Limb (tissue), 2 donors: ENCODE measurements around the gene CHRDL2.

Experiments used
- DNase-seq, 2 donors: peaks; one replicate each; pipeline ENCODE4 v3.0.0-alpha.2; 2016; ENCODE audit errors: extremely low spot score in 2 of 2

CHRDL2 gene

DNA sequence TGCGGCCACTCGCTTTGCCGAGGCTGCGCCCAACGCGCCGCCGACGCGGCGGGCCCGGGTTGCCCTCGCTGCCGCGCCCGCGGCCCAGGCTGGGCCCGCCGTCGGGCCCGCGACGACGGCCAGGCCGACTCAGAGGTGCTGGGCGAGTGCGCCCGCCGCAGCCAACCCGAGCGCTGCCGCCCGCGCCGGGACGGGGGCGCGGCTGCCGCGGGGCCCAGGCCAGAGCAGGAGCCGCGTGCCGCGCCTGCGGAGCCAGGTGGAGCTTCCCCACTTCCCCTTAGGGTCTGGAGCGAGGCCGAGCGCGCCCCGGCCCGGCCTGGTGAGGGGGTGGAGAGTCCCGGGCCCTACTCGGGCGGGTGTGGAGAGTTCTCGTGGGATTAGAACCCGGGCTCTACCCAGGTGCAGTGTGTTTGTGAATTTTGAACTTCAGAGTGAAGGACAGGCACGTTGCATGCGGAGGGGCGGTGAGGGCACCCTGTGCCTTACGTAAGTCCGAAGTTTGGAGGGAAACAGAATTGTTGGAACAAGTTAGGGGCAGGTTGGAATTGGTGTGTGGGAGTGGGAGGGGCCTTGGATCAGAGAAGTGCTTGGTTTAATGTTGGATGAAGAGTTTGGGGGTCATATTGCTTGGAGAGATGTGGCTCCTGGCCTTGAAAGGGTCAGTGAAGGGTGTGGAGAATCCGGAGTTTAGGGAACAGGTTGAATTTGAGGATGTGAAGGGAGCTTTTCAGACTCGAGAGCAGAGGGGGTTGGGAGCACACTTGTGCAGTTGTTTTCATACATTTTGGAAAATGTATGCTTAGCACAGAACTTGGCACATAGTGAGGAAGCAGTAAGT lies 18.1 kb upstream of the CHRDL2 start:
- DNase-seq, result peak; percentile 13 to 78

GRCh38 chr11:74748211-74749126 lies 17.2 kb upstream of the CHRDL2 start, which contains the start of gene RNF169:
TSS of gene RNF169 (plus strand) at chr11:74748849. CDS start at chr11:74748881, 32 bp downstream.
- peak; percentile 93 to 97 for DNase-seq

DNA sequence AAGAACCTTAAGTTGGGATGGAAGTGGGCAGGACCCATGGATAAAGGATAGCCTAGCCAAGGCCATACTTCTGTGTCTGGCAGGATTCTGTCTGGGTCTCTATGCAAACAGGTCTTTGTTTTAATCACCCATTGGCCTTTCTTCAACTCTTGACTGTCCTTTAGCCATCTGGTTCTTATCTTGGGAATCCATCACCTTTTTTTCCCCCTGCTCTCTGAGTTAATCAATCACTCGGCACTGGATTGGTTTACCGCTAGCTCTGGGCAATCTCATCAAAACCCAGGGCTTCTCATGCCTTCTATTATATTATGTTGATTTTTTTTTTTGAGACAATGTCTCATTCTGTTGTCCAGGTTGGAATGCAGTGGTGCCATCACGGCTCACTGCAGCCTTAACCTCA lies 15.6 kb upstream of the CHRDL2 start:
- DNase-seq, result no peak

DNA sequence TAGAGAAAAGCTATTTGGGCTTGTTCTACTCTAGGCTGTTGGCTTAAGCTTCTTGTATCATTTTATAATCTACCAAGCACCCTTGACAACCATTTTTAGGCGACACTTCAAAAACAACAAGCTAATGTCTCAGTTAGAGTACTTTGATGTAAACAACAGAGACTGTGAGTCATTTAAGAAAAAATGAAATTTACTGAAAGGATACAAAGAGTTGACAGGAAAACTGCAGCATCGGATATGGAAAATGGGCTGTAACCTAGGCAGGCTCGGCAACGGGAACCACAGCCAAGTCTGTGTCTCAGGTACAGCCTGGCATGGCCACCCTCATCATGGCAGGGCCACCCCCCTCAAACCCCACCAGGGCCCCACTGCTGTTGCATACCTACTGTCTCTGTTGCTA lies 13.1 kb upstream of the CHRDL2 start:
- DNase-seq, result no peak

- no peak for DNase-seq
Observed at GRCh38 chr11:74743640-74744039, 12.4 kb upstream of the CHRDL2 start.

DNA sequence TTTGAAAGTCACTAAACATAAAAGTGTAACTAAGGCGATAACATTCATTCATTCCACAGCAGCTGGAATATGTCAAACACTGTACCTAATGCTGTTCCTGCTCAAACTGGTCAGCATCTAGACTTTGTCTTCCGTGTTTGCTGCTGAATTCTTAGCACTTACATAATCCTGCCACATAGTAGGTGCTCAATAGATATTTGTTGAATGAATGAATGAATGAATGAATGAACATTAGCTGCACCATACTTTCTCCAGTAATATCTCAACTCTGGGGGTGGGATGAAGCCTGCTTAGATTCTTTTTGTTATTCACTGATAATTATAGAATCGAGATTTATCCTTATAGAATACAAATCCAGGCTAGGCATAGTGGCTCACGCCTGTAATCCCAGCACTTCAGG lies 10.8 kb upstream of the CHRDL2 start:
- DNase-seq, result no peak

DNA sequence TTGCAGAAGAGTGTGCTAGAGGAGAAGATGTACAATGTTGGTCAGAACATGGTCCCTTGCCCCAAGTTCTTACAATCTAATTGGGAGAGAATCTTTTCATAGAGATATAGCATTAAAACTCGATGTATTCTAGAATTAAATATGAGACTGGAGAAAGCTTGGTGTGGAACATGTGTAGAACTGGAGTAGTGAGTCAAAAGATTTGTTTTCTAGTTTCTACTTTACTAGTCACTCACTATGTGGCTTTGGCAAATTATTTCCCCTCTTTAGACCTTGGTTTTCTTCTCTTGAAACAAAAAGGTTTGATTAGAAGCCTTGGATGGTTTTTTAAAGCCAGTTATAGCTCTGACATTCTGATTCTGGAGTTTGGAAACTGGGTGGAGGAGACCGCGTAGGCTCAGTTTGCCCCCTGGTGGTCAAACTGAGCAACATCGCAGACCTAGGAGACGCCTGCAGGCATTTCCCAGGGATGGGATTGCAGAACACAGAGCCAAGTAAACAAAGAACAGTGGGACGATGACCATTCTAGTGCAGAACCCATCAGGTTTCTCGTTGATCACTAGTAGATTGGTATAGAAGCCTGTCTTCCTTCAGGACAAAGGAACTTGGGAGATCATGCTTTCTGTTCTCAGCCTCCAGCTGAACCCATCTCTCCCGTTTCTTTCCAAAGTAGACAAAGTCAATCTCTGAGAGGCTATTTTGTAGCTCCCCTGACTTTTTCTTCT lies 8.5 kb upstream of the CHRDL2 start:
- peak; percentile 61 to 62 for DNase-seq

GRCh38 chr11:74736031-74736430 lies 4.8 kb upstream of the CHRDL2 start:
- no peak for DNase-seq

DNA sequence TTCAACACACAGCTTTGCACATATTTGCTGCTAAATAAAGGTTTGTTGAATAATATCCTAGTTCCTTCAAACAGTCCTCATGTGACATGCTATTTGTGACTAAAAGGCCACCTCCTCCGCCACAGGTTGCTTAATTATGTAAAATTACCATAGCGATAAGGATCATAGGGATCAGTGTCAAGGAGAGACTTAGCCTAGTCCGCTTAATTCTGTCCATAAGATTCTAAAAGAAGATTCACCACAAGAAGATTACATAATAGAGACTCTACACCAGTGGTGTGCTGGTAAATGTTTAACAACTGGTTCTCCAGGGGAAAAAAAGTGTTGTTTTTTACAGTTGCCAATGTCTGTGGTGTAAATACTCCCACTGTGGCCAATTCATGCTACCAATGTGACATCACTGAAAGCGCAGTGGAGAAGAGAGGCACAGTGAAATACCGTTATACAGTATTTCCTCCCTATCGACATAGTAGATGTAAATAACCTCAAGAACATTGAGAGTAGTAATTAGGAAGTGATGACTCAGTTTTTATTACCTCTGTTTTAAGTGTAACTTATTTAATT lies 4.2 kb upstream of the CHRDL2 start:
- DNase-seq, result no peak

DNA sequence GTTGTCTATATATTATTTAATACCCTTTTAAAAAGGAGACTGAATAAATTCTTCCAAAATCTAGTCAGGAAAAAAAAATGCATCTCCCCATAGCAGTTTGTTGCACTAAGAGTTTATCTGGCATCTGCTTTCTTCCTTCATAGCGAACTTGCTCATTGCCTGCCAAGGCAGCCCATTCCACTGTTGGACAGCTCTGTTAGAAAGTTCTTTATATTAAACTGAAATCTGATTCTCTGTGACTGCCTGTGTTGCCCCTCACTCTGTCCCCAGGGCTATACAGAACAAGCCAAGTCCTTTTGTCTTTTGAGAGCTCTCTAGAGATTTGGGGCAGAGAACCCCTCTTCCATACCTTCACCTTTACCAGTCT lies 3.3 kb upstream of the CHRDL2 start:
- no peak for DNase-seq

- DNase-seq, result no peak
Observed at GRCh38 chr11:74730571-74731260, 510 bp downstream of the CHRDL2 start.

GRCh38 chr11:74729397-74729796 lies 1.8 kb downstream of the CHRDL2 start:
- no peak for DNase-seq

DNA sequence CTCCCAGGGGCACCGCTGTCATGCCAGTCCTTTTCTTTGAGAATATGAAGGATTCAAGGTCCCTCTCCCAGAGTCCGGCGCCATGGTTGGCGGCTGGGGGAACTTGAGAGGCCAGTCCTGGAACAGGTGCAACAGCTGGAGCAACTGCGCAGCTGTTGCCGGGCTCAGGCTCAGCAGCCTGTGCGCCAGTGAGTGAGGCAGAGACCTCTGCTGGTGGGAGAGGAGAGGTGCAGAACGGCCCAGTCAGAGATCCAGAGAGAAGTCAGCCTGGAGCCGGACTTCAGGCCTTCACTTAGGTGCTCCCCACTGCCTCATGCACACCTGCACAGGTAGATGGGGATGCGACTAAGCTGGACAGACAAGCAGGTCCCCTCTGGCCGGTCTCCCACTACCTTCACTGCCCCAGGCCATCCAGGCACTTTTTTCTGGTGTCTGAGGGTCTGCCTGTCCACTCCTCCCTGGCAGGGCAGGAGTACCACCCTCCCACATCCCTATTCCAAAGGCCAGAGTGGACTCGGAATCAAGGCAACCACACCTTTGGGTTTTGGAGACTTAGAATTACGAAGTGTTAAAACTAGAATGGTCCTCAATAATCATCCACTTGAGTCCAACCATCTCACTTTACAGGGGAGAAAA lies 4.6 kb downstream of the CHRDL2 start:
- DNase-seq, result peak; percentile 82 to 89

- DNase-seq, result no peak
Observed at GRCh38 chr11:74725701-74726100, 5.5 kb downstream of the CHRDL2 start.

DNA sequence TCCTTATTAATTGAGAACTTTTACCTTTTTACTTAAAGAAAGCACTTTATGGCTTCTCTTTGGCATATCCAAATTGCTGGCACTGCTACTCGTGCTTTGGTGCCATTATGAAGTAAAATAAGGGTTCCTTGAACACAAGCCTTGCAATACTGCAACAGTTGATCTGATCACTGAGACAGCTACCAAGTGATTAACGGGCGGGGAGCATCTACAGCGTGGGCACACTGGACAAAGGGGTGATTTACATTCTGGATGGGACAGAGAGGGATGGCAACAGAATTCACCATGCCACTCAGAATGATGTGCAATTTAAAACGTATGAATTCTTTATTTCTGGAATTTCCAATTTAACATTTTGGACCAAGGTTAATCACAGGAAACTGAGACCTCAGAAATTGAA lies 7.7 kb downstream of the CHRDL2 start:
- no peak for DNase-seq

- no peak for DNase-seq
Observed at GRCh38 chr11:74721479-74721835, 9.8 kb downstream of the CHRDL2 start.

DNA sequence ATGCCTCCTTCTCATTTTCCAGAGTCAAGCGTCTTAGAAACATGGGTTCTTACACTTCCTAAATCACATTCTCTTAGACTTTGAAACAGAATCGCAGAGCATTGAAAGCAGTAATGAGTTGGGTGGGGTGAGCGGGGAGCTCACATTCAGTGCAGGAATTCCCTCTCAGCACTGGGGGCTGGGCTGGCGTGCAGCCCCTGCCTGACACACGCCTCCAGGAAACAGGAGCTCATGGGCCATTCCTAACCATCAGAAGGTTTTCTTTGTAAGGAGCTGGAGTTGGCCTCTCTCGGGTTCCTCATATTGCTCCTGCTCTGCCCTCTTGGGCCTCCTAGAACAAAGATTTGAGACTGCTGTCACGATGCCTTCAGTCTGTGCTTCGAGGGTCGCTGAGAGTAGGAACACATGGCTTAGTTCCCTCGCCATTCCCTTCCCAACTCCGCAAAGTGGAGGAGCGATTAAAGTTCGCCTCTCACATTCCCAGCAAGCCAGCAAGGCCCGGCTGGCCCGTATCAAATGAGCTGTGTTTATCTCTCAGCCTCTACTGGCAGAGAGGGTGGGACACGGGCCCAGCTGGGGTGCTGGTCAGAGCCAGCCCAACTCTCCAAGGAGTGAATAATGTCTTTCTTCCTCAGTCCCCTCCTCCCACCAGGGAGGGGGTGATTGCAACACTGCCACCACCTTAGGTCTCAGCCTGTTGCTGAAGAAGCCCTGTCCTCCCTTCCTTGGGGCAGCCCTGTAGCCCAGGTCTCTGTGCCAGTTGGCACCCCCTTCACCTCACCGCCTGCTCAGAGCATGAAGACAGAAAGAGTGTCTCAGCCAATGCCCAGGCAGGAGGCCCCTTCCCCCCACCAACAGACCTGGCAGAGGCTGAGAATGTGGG lies 10.4 kb downstream of the CHRDL2 start:
- peak; percentile 15 to 64 for DNase-seq

GRCh38 chr11:74719011-74719410 lies 12.2 kb downstream of the CHRDL2 start:
- DNase-seq, result no peak

DNA sequence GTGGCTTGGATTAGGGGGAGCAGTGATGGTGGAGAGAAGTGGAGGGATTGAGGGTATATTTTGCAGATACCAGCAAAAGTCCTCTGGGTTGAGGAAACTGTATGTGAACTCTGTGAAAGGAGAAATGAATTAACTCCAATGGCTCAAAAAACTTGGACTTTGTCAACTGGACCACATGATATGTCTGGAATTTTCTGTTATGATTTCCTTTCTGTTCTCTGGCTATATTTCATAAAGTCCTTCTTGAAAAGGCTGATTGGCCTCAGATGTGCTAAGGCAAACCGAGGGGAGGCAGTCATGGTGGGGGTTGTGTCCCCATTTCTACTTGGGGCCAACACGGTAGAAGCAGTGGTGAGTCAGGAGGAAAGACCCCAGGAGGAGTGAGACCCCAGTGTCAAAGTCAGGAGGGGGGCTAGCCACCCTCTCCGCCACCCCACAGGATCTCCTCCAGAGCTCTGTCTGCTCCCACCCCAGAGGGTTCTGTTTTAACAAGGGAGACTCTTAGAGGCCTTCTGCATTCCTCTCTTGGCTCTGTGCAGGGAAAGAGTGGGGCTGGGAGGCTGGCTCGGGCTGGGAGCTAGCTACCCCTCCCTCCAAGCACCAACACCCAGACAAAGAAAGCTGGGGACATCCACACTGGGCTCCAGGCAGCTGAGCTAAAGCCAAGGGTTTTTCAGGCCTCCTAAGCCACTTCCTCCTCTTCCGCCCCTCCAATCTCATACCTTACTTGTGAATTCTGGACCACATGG lies 13.8 kb downstream of the CHRDL2 start:
- DNase-seq, result no peak
